Endodermal cell (in vitro differentiated cells): Measurements from ENCODE around the gene ERBIN. TPM values are rescaled to one million over a fixed set of nuclear protein-coding genes. Genes with fewer than 3 reads are reported as not detected.

Experiments
- DNase-seq: peaks from one replicate; pipeline ENCODE4 v3.0.0-alpha.2; 2017
- H3K27ac ChIP-seq: 2 replicates; pipeline ENCODE4 v1.5.1; 2013; ENCODE audit warnings: mild to moderate bottlenecking, low read depth, low read length, moderate library complexity
- H3K27me3 ChIP-seq: 2 replicates; pipeline ENCODE4 v1.6.1; 2013; ENCODE audit warnings: mild to moderate bottlenecking, low read length, moderate library complexity; ENCODE audit not compliant: insufficient read depth, control insufficient read depth, poor library complexity, severe bottlenecking
- H3K36me3 ChIP-seq: 2 replicates; pipeline ENCODE4 v1.7.0; 2013; ENCODE audit warnings: mild to moderate bottlenecking, low read length, moderate library complexity; ENCODE audit not compliant: control insufficient read depth, insufficient read depth
- H3K4me1 ChIP-seq: one replicate; pipeline ENCODE4 v1.7.0; 2013; ENCODE audit warnings: low read length; ENCODE audit not compliant: control insufficient read depth, insufficient read depth
- H3K4me3 ChIP-seq: 2 replicates; pipeline ENCODE4 v1.5.1; 2013; ENCODE audit warnings: mild to moderate bottlenecking, low read length, moderate library complexity
- H3K9ac ChIP-seq: 2 replicates; pipeline ENCODE4 v1.6.1; 2013; ENCODE audit warnings: mild to moderate bottlenecking, low read length, moderate library complexity; ENCODE audit not compliant: poor library complexity, severe bottlenecking; ENCODE audit errors: extremely low read depth
- H3K9me3 ChIP-seq: 2 replicates; pipeline ENCODE4 v1.6.1; 2013; ENCODE audit warnings: mild to moderate bottlenecking, low read length, moderate library complexity; ENCODE audit not compliant: control insufficient read depth
- H3K27ac Mint-ChIP-seq: 2 replicates; pipeline ENCODE4 v1.8.0; 2020; ENCODE audit warnings: mixed read lengths
- H3K27me3 Mint-ChIP-seq: 2 replicates; pipeline ENCODE4 v1.8.0; 2021; ENCODE audit warnings: mild to moderate bottlenecking, mixed read lengths; ENCODE audit not compliant: insufficient read depth
- H3K36me3 Mint-ChIP-seq: 2 replicates; pipeline ENCODE4 v1.8.0; 2020; ENCODE audit warnings: low read depth, mixed read lengths
- H3K4me1 Mint-ChIP-seq: 2 replicates; pipeline ENCODE4 v1.8.0; 2020; ENCODE audit warnings: mixed read lengths
- H3K4me3 Mint-ChIP-seq: 2 replicates; pipeline ENCODE4 v1.8.0; 2020; ENCODE audit warnings: mild to moderate bottlenecking, moderate library complexity, mixed read lengths
- H3K9me3 Mint-ChIP-seq: 2 replicates; pipeline ENCODE4 v1.8.0; 2020; ENCODE audit warnings: mild to moderate bottlenecking, mixed read lengths
- CTCF ChIP-seq: fragments of 200-600 bp; sonication (generic); conservative IDR thresholded peaks from 2 replicates; pipeline ENCODE4 v1.5.0; 2021; ENCODE audit warnings: antibody characterized with exemption, mild to moderate bottlenecking
- WGBS, 2 experiments: methylation state at CpG; one replicate each; pipeline versions ENCODE4 v1.1.5 to v1.1.7; 2013; ENCODE audit warnings: missing lambda C conversion rate in 2 of 2, mixed read lengths in 1 of 2; ENCODE audit not compliant: insufficient coverage in 1 of 2, insufficient read length in 1 of 2; 5-methylcytosine and 5-hydroxymethylcytosine counted together
- total RNA-seq, 2 donors: library from RNA; stranded (reverse); fragmentation: NEBNext Ultra II Directional in 1 of 2; extraction: Animal tissue kit (Norgen Biotek cat#: 25700) in 1 of 2; gene quantifications; 2 replicates in 1 of 2; 3 replicates in 1 of 2; pipeline ENCODE4 v1.2.1, GENCODE V29; 2021

Gene ERBIN
- total RNA-seq, 2 donors from 2014 or later = 51.8 to 54.4 TPM

DNA sequence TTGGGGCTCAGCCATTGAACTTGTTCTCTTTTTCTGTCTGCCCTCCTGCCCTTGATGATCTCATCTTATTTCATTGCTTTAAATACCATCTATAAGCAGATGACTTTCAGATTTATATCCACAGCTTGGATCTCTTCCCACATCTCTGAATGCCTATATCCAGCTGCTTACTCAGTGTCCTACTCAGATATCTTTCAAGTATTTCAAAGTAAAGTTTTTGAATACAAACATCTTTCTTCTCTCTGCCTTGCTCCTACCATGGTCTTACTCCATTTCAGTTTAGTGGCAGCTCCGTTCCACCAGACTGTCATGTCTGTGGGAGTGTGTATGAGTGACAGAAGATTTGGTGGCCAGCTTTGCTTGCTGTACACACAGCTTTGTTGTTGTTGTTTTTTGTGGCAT lies 59.7 kb downstream of the ERBIN start:
- 95% methylated on average over 1 of the region's 1 CpG; no CpG with 5 or more reads in 1 of the 2 experiments for WGBS, 2 experiments
- peaks cover 12% of the 10 kb centered on the region for H3K4me1 ChIP-seq
- no peak overlapping the region for H3K27ac Mint-ChIP-seq

GRCh38 chr5:65986796-65987195 lies 60.4 kb downstream of the ERBIN start:
- Histone ChIP-seq H3K4me3 (no peak overlapping the region), H3K36me3 (peaks cover 17% of the 10 kb centered on the region), H3K9ac (no peak overlapping the region), H3K4me1 (peaks cover 12% of the 10 kb centered on the region), H3K27ac (no peak overlapping the region), H3K27me3 (no peaks in the 10 kb centered on the region), H3K9me3 (peaks cover 19% of the 10 kb centered on the region)
- H3K36me3 Mint-ChIP-seq = peaks cover 28% of the 10 kb centered on the region
- peaks cover 16% of the 10 kb centered on the region for H3K9me3 Mint-ChIP-seq
- DNase-seq = no peak
- H3K4me1 Mint-ChIP-seq = peaks cover 34% of the 10 kb centered on the region
- H3K27ac Mint-ChIP-seq = peak overlapping the region; percentile 32
- no peak for TF ChIP-seq CTCF
- H3K4me3 Mint-ChIP-seq = no peak overlapping the region
- 90 to 93% methylated on average over 2 to 3 of the region's 3 CpGs for WGBS, 2 experiments
- H3K27me3 Mint-ChIP-seq = no peaks in the 10 kb centered on the region

More for the DNA sequence above, 59.7 kb downstream of the ERBIN start:
- DNase-seq = no peak
- Mint-ChIP-seq H3K36me3 (peaks cover 28% of the 10 kb centered on the region), H3K4me3 (no peak overlapping the region), H3K9me3 (peaks cover 19% of the 10 kb centered on the region), H3K4me1 (peaks cover 40% of the 10 kb centered on the region), H3K27me3 (no peaks in the 10 kb centered on the region)
- Histone ChIP-seq H3K9ac (no peak overlapping the region), H3K4me3 (no peak overlapping the region), H3K27ac (no peak overlapping the region), H3K36me3 (peaks cover 12% of the 10 kb centered on the region), H3K27me3 (no peaks in the 10 kb centered on the region), H3K9me3 (peaks cover 19% of the 10 kb centered on the region)
- TF ChIP-seq CTCF = no peak

GRCh38 chr5:65987982-65988381 lies 61.6 kb downstream of the ERBIN start:
- H3K9ac ChIP-seq = no peak overlapping the region
- 95 to 97% methylated on average over 3 to 4 of the region's 4 CpGs for WGBS, 2 experiments

More at GRCh38 chr5:65987982-65988381, 61.6 kb downstream of the ERBIN start:
- Mint-ChIP-seq H3K4me3 (no peak overlapping the region), H3K4me1 (peaks cover 31% of the 10 kb centered on the region), H3K36me3 (peaks cover 27% of the 10 kb centered on the region), H3K9me3 (peaks cover 5% of the 10 kb centered on the region), H3K27ac (no peak overlapping the region), H3K27me3 (no peaks in the 10 kb centered on the region)
- H3K36me3 ChIP-seq = peaks cover 21% of the 10 kb centered on the region
- H3K9me3 ChIP-seq = peaks cover 10% of the 10 kb centered on the region
- DNase-seq = no peak
- TF ChIP-seq CTCF = no peak
- peaks cover 8% of the 10 kb centered on the region for H3K4me1 ChIP-seq
- no peaks in the 10 kb centered on the region for H3K27me3 ChIP-seq
- H3K4me3 ChIP-seq = no peak overlapping the region
- no peak overlapping the region for H3K27ac ChIP-seq
